Stimulated activated naive CD4-positive, alpha-beta T cell (primary cell): Measurements from ENCODE around the gene ZBTB8A.

Experiments used
- DNase-seq, 6 experiments: peaks; one replicate each; lab custom pipeline; 2025; lab: John Stamatoyannopoulos, UW

Gene ZBTB8A

GRCh38 chr1:32652244-32652962 lies 113.2 kb downstream of the ZBTB8A start:
- DNase-seq, result no peak
